AG04450 (cell line): ENCODE measurements around the gene BBOF1. TPM values are rescaled to one million over a fixed set of nuclear protein-coding genes. Genes with fewer than 3 reads are reported as not detected.
"Not testable (repeated sequence)": the region's sequence is repeated elsewhere in the genome, so short reads cannot be mapped to it uniquely, and the experiment has no call there.

Experiments used
- CTCF ChIA-PET: fragments of 300-600, 350-600 bp; formaldehyde crosslinking; extraction: SDS; loops from one replicate; lab custom pipeline; 2022; ENCODE audit warnings: antibody characterized with exemption, inconsistent platforms; lab: Charles Lee
- POLR2A ChIA-PET: fragments of 350-600 bp; formaldehyde crosslinking; extraction: SDS; loops from one replicate; lab custom pipeline; 2021; ENCODE audit warnings: antibody characterized with exemption, inconsistent platforms; lab: Yijun Ruan, JAX
- DNase-seq: peaks from one replicate; pipeline ENCODE4 v3.0.0-alpha.2; 2011; ENCODE audit warnings: low read depth, low spot score
- H3K27ac ChIP-seq: one replicate; pipeline ENCODE4 v1.5.1; 2012; ENCODE audit warnings: low read depth, low read length, control low read depth
- H3K27me3 ChIP-seq: one replicate; pipeline ENCODE4 v1.6.0; 2012; ENCODE audit warnings: low read length; ENCODE audit not compliant: control insufficient read depth, insufficient read depth
- H3K4me3 ChIP-seq: 2 replicates; pipeline ENCODE4 v1.5.1; 2011; ENCODE audit warnings: mild to moderate bottlenecking, low read depth, low read length, control low read depth
- H3K9me3 ChIP-seq: 2 replicates; pipeline ENCODE4 v1.5.1; 2012; ENCODE audit warnings: low read length; ENCODE audit not compliant: control insufficient read depth, insufficient read depth
- CTCF ChIP-seq: IDR thresholded peaks from 2 replicates; pipeline ENCODE4 v1.5.1; 2011; ENCODE audit warnings: low read depth, low read length, control low read depth, inconsistent platforms
- polyA plus RNA-seq: library from polyadenylated mRNA; depleted of rRNA; stranded (reverse); fragments of >200 nt; gene quantifications from 2 replicates; pipeline ENCODE4 v1.2.3, GENCODE V29; 2011

The BBOF1 gene
- polyA plus RNA-seq, 1 experiment, result 6.7 TPM

GRCh38 chr14:73991092-73991491, 28.1 kb upstream of the BBOF1 start:
- Histone ChIP-seq H3K27ac (no peak overlapping the region), H3K9me3 (no peaks in the 10 kb centered on the region), H3K27me3 (no peaks in the 10 kb centered on the region), H3K4me3 (no peak overlapping the region)
- ChIA-PET POLR2A (no interaction called here), CTCF (no interaction called here)
- TF ChIP-seq CTCF, result no peak
- no peak for DNase-seq

- POLR2A ChIA-PET, H3K27ac ChIP-seq, H3K27me3 ChIP-seq, H3K4me3 ChIP-seq, CTCF ChIA-PET, DNase-seq, H3K9me3 ChIP-seq: not testable (repeated sequence)
These were observed 24.2 kb upstream of the BBOF1 start for GRCh38 chr14:73994926-73995325.

- Histone ChIP-seq H3K9me3 (no peaks in the 10 kb centered on the region), H3K4me3 (no peak overlapping the region), H3K27ac (no peak overlapping the region), H3K27me3 (no peaks in the 10 kb centered on the region)
- ChIA-PET POLR2A (no interaction called here), CTCF (no interaction called here)
- no peak for TF ChIP-seq CTCF
- DNase-seq, result no peak
These were observed 23.2 kb upstream of the BBOF1 start for GRCh38 chr14:73995977-73996378.

GRCh38 chr14:73996731-73997107, 22.4 kb upstream of the BBOF1 start:
- ChIA-PET CTCF (no interaction called here), POLR2A (no interaction called here)
- no peaks in the 10 kb centered on the region for H3K27me3 ChIP-seq
- no peak for DNase-seq
- H3K27ac ChIP-seq, result no peak overlapping the region
- no peak overlapping the region for H3K4me3 ChIP-seq
- no peaks in the 10 kb centered on the region for H3K9me3 ChIP-seq
- TF ChIP-seq CTCF, result no peak

GRCh38 chr14:73997108-73997943, 21.8 kb upstream of the BBOF1 start:
- CTCF ChIA-PET, result no interaction called here
- Histone ChIP-seq H3K9me3 (no peaks in the 10 kb centered on the region), H3K27ac (no peak overlapping the region), H3K4me3 (no peak overlapping the region), H3K27me3 (no peaks in the 10 kb centered on the region)
- TF ChIP-seq CTCF, result no peak
- no peak for DNase-seq
- POLR2A ChIA-PET, result no interaction called here
